PC-3 (cell line): ENCODE results near the gene EXOSC5. TPM values are rescaled to one million over a fixed set of nuclear protein-coding genes. Genes with fewer than 3 reads are reported as not detected.

Source experiments
- ATAC-seq: fragments of 200-7000 bp; cut with Tn5 transposase; 2 replicates; pipeline ENCODE4 v1.9.1; 2020; ENCODE audit warnings: mild to moderate bottlenecking, moderate library complexity
- Bru-seq: library from RNA; stranded (reverse); fragments of 400-500 nt; gene quantifications from one replicate; lab custom pipeline; 2021; lab: Mats Ljungman, UMichigan
- BruChase-seq, 2 experiments: library from RNA; stranded (reverse); fragments of 400-500 nt; gene quantifications; one replicate each; lab custom pipeline; 2021; lab: Mats Ljungman, UMichigan
- BruUV-seq: library from RNA; stranded (reverse); fragments of 400-500 nt; replicated peaks from 2 replicates; lab custom pipeline; 2021; lab: Mats Ljungman, UMichigan
- CTCF ChIA-PET: fragments of 300-600 bp; sonication (Branson Sonifier 250); formaldehyde crosslinking; loops from one replicate; lab custom pipeline; 2022; ENCODE audit warnings: antibody characterized with exemption; lab: Charles Lee
- POLR2A ChIA-PET: fragments of 300-600 bp; sonication (Branson Sonifier 250); formaldehyde crosslinking; loops from one replicate; lab custom pipeline; 2022; ENCODE audit warnings: antibody characterized with exemption; ENCODE audit not compliant: unreplicated experiment; lab: Charles Lee
- DNase-seq: peaks from one replicate; pipeline ENCODE4 v3.0.0-alpha.2; 2015
- H2AFZ ChIP-seq: fragments of 300-600 bp; sonication (generic); 2 replicates; pipeline ENCODE4 v1.6.0; 2016; ENCODE audit warnings: antibody characterized with exemption, low read length
- H3F3A ChIP-seq: fragments of 300-600 bp; sonication (generic); one replicate; pipeline ENCODE4 v1.6.0; 2017; ENCODE audit warnings: antibody characterized with exemption, low read length, control low read depth, mild to moderate bottlenecking; ENCODE audit not compliant: unreplicated experiment
- H3K27ac ChIP-seq: fragments of 300-600 bp; sonication (generic); 2 replicates; pipeline ENCODE4 v1.5.1; 2016; ENCODE audit warnings: mild to moderate bottlenecking, low read length
- H3K27me3 ChIP-seq: fragments of 300-600 bp; sonication (generic); 2 replicates; pipeline ENCODE4 v1.6.1; 2016; ENCODE audit warnings: low read length, mixed read lengths
- H3K36me3 ChIP-seq: fragments of 300-600 bp; sonication (generic); 2 replicates; pipeline ENCODE4 v1.6.1; 2016; ENCODE audit warnings: low read depth, mixed run types, low read length, mixed read lengths
- H3K4me1 ChIP-seq: fragments of 300-600 bp; sonication (generic); 2 replicates; pipeline ENCODE4 v1.5.1; 2016; ENCODE audit warnings: low read length; ENCODE audit not compliant: insufficient read depth
- H3K4me2 ChIP-seq: fragments of 300-600 bp; sonication (generic); 2 replicates; pipeline ENCODE4 v1.6.0; 2016; ENCODE audit warnings: low read length
- H3K4me3 ChIP-seq: fragments of 300-600 bp; sonication (generic); 2 replicates; pipeline ENCODE4 v1.5.1; 2016; ENCODE audit warnings: mild to moderate bottlenecking, low read length, mixed read lengths
- H3K79me2 ChIP-seq: fragments of 300-600 bp; sonication (generic); 2 replicates; pipeline ENCODE4 v1.6.1; 2017; ENCODE audit warnings: low read length, mixed read lengths
- H3K9ac ChIP-seq: fragments of 300-600 bp; sonication (generic); 2 replicates; pipeline ENCODE4 v1.6.0; 2016; ENCODE audit warnings: mild to moderate bottlenecking, low read length
- H3K9me2 ChIP-seq: fragments of 300-600 bp; sonication (generic); replicated peaks from 2 replicates; pipeline ENCODE4 v1.6.1; 2016; ENCODE audit warnings: mixed run types, low read length, mixed read lengths
- H3K9me3 ChIP-seq: fragments of 300-600 bp; sonication (generic); 2 replicates; pipeline ENCODE4 v1.6.1; 2016; ENCODE audit warnings: low read length, mixed read lengths
- H4K20me1 ChIP-seq: fragments of 300-600 bp; sonication (generic); 2 replicates; pipeline ENCODE4 v1.6.1; 2016; ENCODE audit warnings: low read length, mixed read lengths
- CTCF ChIP-seq: fragments of 300-600 bp; sonication (generic); conservative IDR thresholded peaks from 2 replicates; pipeline ENCODE4 v1.5.1; 2017; ENCODE audit warnings: antibody characterized with exemption, low read depth, mild to moderate bottlenecking, low read length
- EZH2 ChIP-seq: fragments of 300-600 bp; sonication (generic); IDR thresholded peaks from one replicate; pipeline ENCODE4 v1.6.1; 2017; ENCODE audit warnings: antibody characterized with exemption, mild to moderate bottlenecking, low read length; ENCODE audit not compliant: unreplicated experiment
- EZH2phosphoT487 ChIP-seq: fragments of 300-600 bp; sonication (generic); IDR thresholded peaks from 2 replicates; pipeline ENCODE4 v1.6.1; 2018; ENCODE audit warnings: mild to moderate bottlenecking, antibody characterized with exemption, low read length, borderline replicate concordance
- intact Hi-C: fragments of 100-400 bp; cut with micrococcal nuclease; formaldehyde crosslinking; loops from 2 replicates; pipeline ENCODE4 v1.9.0; 2023
- long read RNA-seq: library from polyadenylated mRNA; unstranded; transcript quantifications from one replicate; pipeline ENCODE4 v2.0.0, GENCODE V29; 2021; ENCODE audit not compliant: unreplicated experiment
- total RNA-seq: library from RNA; depleted of rRNA; stranded (reverse); fragments of >200 nt; gene quantifications from 2 replicates; pipeline ENCODE4 v1.2.3, GENCODE V29; 2014; rRNA removed

Gene EXOSC5
- total RNA-seq = 40.8 and 41.5 TPM in 2 replicates
- Bru-seq, nascent RNA = percentile 54 among the genes with signal in this experiment
- percentile 51 among the genes with signal in this experiment for BruChase-seq, experiment 1, labeled RNA remaining after a 6-hour chase
- BruChase-seq, experiment 2, labeled RNA remaining after a 2-hour chase = percentile 48 among the genes with signal in this experiment
- long read RNA-seq, transcript EXOSC5-201 (6 exons, 1,118 nt) = major isoform, 19 of 24 reads
- long read RNA-seq, partial matches to known transcripts = 3 of 24 reads
- long read RNA-seq, other reads (novel, unspliced or antisense) = 2 of 24 reads

GRCh38 chr19:41397086-41398049 is at the start of gene EXOSC5, which contains the start of gene BCKDHA:
Gene EXOSC5 (minus strand): TSS chr19:41397359. CDS start chr19:41397328, 31 bp downstream.
Gene BCKDHA (plus strand): TSS chr19:41397818. CDS start chr19:41397828, 10 bp downstream.
- H3K36me3 ChIP-seq = no peaks in the 10 kb centered on the region
- no peaks in the 10 kb centered on the region for H3K9me3 ChIP-seq
- H3K4me2 ChIP-seq = peak within 1 kb of the TSS; percentile 96
- no peak for TF ChIP-seq EZH2phosphoT487
- TF ChIP-seq CTCF = no peak
- TF ChIP-seq EZH2 = no peak
- H3K9me2 ChIP-seq = no peaks in the 10 kb centered on the region
- intact Hi-C loops = no loop called here
- peak; percentile 95 for ATAC-seq
- H3K4me3 ChIP-seq = peak within 1 kb of the TSS; percentile 96
- H2AFZ ChIP-seq = peak within 1 kb of the TSS; percentile 81
- H3K27me3 ChIP-seq = no peaks in the 10 kb centered on the region
- peak within 1 kb of the TSS; percentile 75 for H3K27ac ChIP-seq
- peaks cover 36% of the 10 kb centered on the region for H3K79me2 ChIP-seq
- peaks cover 10% of the 10 kb centered on the region; the same call in 1 of the 2 replicates for H3K4me1 ChIP-seq
- DNase-seq = peak; percentile 98
- H4K20me1 ChIP-seq = no peaks in the 10 kb centered on the region
- no peaks in the 10 kb centered on the region for H3F3A ChIP-seq
- CTCF ChIA-PET = no interaction called here
- TSS peak; percentile 80 for BruUV-seq
- POLR2A ChIA-PET = no interaction called here
- H3K9ac ChIP-seq = peak within 1 kb of the TSS; percentile 97

GRCh38 chr19:41445575-41445974 is 48.4 kb upstream of the EXOSC5 start:
- H3K4me3 ChIP-seq = no peak overlapping the region
- H3K27me3 ChIP-seq = no peaks in the 10 kb centered on the region
- no peaks in the 10 kb centered on the region for H4K20me1 ChIP-seq
- no peak overlapping the region for H2AFZ ChIP-seq
- H3K36me3 ChIP-seq = no peaks in the 10 kb centered on the region
- no peaks in the 10 kb centered on the region for H3K4me1 ChIP-seq
- DNase-seq (no peak), ATAC-seq (no peak)
- intact Hi-C loops = no loop called here
- no peaks in the 10 kb centered on the region for H3K9me2 ChIP-seq
- H3K9ac ChIP-seq = no peak overlapping the region
- ChIA-PET POLR2A (no interaction called here), CTCF (interaction anchor here (1.2 kb wide), 1 partner anchor 118 kb away, joined by 5 read pairs; no protein-coding TSS in a partner anchor)
- no peaks in the 10 kb centered on the region for H3K79me2 ChIP-seq
- no peaks in the 10 kb centered on the region for H3F3A ChIP-seq
- H3K9me3 ChIP-seq = no peaks in the 10 kb centered on the region
- no peak overlapping the region for H3K27ac ChIP-seq
- BruUV-seq = no TSS peak
- TF ChIP-seq EZH2phosphoT487 = no peak
- TF ChIP-seq EZH2 = no peak
- no peak for TF ChIP-seq CTCF
- H3K4me2 ChIP-seq = no peak overlapping the region
